Measurements from ENCODE around the gene ANKRD29.

The ANKRD29 gene

GRCh38 chr18:23684515-23685197 is 21.9 kb upstream of the ANKRD29 start:
- peak; percentile 91 for DNase-seq (ENCODE audit: low spot score)

DNA sequence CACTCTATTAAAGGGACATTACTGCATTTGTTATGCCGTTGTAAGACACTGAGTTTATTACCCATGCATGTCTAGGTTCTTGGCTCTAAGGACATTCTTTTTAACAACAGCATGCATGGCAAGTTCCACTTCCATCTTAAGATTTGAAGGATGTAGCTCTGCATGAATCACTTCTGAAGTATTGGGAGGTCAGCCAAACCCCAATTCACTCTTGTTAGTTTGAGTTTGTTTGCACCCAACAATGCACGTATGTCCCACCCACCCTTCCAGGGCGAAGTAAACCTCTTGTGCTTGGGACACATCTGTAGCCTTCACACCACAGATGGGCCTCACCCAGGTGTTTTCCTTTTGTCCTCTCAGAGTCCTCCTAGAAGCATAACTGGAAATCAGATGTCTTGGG is 21.0 kb upstream of the ANKRD29 start:
- peak; percentile 66 for DNase-seq (ENCODE audit: low spot score)

DNA sequence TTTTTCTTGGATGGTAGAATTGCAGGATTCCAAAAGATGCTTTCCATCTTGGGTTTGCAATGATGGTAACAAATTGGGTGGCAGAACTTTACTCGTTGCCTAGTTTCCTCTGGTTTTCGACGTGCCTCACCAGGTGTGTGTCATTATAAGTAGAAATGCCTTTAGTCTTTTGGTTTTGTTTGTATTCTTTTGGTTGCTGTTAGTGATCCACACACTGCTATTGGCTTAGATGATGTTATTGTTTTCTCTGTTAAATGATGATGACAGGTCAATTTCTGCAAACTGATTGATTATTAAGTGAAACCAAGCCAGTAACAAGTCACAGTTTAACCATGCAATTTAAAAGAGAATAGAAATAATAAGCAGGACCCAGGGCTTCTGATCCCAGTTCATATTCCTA is 20.4 kb upstream of the ANKRD29 start:
- DNase-seq (ENCODE audit: low spot score) = peak; percentile 59

- no peak for DNase-seq (ENCODE audit: low spot score)
Observed at GRCh38 chr18:23682472-23682871, 19.8 kb upstream of the ANKRD29 start.

DNA sequence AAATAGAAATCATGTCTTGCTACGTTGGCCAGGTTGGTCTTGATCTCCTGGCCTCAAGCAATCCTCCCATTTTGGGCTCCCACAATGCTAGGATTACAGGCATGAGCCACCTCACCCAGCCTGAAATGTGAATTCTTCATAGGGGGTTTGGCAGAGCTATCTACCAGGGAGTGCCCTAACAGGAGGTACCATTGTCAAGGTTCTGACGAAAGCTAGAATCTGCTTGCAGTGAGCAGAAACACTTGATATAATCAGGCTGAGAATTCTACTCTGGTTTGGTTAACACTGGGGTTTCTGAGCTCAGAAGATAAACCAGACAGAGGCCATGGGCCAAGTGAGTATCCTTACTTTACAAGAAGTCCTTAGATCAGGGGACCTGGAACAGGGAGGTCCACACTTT is 19.3 kb upstream of the ANKRD29 start:
- no peak for DNase-seq (ENCODE audit: low spot score)

GRCh38 chr18:23675896-23676295 is 13.2 kb upstream of the ANKRD29 start:
- no peak for DNase-seq (ENCODE audit: low spot score)

- no peak for DNase-seq (ENCODE audit: low spot score)
Observed at GRCh38 chr18:23675236-23675635, 12.5 kb upstream of the ANKRD29 start.

- DNase-seq (ENCODE audit: low spot score) = no peak
Observed at GRCh38 chr18:23673725-23674124, 11.0 kb upstream of the ANKRD29 start.

DNA sequence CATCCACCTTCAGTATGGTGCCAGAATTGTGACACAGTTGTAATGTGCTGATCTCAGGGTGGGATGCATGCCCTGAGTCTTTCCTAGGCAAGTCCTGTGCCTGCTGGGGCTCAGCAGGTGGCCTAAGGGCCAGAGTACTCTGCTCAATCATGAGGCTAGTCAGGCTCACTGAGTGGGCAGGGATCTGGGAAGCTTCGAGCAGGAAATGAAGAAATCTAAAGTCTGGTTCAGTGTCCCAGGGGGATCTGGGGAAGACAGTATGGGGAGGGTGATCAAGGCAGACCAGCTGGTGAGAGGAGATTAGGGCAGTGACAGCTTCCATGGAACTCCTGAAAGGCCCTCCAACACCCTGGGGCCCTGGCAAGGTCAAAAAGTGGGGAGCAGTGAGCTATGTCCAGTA is 8.9 kb upstream of the ANKRD29 start:
- no peak for DNase-seq (ENCODE audit: low spot score)

GRCh38 chr18:23669804-23670405 is 7.2 kb upstream of the ANKRD29 start:
- no peak for DNase-seq (ENCODE audit: low spot score)

GRCh38 chr18:23669202-23669766 is 6.6 kb upstream of the ANKRD29 start:
- no peak for DNase-seq (ENCODE audit: low spot score)

DNA sequence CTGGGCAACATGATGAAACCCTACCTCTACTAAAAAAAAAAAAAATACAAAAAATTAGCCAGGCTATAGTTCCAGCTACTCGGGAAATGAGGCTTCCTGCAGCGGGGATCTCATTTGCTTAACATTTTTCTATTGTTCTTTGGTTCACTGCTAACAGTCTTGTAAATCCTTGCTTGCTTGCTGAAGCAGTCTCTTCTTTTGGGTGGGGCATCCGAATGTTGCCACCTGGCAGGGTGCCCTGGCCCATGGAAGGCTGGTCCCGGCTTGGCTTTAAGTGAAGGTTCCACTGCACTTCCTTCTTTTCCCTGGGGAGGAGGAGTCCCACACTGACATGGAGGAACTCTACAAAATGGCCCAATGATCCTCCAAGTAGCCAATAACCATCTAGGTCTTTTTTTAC is 6.0 kb upstream of the ANKRD29 start:
- DNase-seq (ENCODE audit: low spot score) = no peak

DNA sequence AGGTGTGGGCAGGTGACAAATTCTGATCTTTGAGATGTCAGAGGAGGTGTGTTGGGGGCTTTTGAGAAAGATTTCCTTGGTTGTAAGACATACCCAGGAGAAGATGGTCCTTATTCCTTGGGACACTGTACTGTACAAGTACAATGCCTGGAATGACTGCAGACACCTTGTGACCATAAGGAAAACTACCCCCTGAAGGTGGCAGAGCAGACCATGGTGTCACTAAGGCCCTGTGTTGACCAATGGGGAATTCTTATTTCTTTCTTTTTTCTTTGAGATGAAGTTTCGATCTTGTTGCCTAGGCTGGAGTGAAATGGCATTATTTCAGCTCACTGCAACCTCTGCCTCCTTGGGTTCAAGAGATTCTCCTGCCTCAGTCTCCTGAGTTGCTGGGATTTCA is 4.4 kb upstream of the ANKRD29 start:
- DNase-seq (ENCODE audit: low spot score) = no peak

DNA sequence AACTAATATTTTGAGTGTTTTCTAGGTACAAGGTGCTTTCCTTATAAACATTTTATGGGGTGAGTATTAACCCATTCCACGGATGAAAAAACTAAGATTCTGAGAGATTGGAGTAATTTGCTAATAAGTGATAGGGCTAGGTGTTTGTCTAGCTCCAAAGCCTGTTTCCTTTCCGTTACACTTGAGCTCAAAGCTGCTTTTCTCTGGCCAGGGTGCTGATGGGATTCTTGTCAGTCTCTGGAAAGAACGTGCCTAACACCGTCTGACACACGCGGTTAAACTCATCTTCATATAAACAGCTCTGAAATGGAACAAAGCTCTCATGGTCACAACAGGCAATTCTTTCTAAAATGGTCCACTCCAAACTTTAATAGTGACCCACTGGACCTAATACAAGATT is 2.0 kb upstream of the ANKRD29 start:
- peak; percentile 9 for DNase-seq (ENCODE audit: low spot score)

GRCh38 chr18:23661735-23662308 is 889 bp downstream of the ANKRD29 start:
- DNase-seq (ENCODE audit: low spot score) = no peak

DNA sequence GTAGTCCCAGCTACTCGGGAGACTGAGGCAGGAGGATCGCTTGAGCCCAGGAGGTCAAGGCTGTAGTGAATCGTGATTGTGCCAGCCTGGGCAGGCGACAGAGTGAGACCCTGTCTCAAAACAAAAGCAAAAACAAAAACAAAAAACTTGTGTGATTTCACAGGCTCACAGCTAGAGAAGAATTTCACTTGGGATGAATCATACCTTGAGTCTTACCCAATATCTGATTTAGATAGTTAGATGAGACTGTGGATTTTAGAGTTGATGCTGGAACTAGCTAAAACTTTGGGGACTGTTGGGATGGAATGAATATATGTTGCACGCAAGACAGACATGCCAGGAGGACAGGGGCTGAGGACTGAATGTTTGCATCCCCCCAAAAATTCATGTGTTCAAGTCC is 4.4 kb downstream of the ANKRD29 start:
- DNase-seq (ENCODE audit: low spot score) = no peak

- DNase-seq (ENCODE audit: low spot score) = no peak
Observed at GRCh38 chr18:23652232-23652631, 10.5 kb downstream of the ANKRD29 start.

DNA sequence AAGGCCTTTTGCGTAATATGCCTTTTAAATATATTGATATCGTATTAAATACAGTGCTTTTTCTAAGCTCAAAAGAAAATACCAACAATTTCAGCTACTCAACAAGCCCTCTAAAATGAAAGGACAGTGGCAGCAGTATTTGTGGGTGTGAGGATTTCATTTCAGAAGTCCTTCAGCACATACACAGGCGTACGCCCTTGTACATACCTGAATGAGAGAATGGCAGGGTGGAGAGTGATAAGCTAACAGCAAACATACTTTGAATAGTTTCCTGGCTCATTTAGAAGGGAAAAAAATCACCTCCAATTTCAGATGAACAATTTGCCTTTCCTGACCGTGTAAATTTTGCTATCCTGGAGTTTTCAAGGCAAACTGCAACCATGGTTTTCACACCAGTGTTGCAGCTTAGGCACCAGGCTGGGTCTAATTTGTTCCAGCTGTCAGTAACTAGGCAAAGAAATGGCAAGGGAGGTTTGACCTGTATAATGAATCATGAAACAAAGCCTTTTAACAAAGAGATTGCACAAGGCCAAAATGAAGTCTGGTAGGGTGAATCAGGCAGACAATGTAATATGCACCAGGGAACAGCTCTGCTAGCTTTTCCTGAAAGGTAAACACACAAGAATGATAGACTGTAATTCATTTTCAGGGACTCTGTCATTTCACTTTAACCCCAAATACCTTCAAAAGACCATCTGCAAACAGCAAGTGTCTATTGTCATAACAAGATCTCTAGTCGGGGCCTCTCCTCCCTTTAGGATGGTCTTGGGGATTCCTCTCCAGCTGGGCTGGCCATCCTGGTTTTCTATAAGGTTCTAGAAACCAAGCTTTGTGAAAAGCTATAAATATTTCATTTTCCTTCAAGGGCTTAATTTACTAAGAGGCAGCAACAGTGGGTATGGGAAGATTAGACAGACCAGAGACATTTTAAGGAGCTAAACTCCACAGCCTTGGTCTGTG is 11.5 kb downstream of the ANKRD29 start:
- peak; percentile 74 for DNase-seq (ENCODE audit: low spot score)

DNA sequence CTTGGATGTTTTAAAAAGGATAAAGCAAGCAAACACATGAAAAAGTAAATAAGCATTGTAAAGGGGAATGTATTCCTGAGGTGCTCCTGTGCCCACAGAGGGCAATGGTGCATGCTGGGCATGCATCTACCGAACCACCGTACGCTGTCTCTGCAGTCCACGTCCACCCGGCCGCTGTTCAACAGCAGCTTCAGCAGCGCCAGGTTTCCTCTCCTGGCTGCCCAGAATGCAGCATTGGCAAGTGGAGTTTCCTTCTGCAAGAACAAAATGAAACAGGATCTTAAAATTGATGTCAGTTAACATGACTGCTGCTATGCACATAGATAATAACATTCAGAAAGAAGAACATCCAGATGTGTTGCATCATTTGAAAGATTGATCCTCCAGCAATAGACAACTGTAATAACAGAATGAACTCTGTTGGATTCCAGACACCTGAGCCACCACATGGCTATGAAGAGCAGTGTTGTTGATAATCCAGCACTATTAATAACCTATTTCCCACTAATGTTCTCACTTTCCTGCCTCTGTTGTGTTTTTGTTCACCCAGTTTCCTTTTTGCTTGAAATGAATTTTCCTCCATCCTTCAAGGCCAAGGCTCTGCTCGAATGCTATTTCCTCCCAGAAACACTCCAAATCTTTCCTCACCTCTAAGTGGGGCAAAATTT is 13.6 kb downstream of the ANKRD29 start:
- no peak for DNase-seq (ENCODE audit: low spot score)

DNA sequence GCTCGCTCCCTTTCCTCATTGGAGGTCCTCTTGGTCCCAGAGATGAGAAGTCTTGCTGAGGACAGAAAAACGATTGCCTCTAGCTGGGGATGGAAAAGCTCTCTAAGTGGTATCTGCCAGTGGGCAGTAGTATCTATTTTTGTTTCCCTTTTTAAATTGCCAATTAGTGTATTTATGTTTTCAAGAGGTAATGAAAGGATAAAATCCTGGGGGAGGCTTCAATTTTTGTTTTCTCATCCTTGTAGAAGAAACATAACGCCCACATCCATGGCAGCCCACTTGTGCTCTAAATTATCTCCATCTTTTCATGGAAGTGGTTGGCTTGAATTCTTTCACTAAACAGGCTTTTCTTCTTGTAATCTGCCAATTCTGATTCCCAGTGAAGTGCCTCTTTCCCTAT is 14.3 kb downstream of the ANKRD29 start:
- DNase-seq (ENCODE audit: low spot score) = no peak

DNA sequence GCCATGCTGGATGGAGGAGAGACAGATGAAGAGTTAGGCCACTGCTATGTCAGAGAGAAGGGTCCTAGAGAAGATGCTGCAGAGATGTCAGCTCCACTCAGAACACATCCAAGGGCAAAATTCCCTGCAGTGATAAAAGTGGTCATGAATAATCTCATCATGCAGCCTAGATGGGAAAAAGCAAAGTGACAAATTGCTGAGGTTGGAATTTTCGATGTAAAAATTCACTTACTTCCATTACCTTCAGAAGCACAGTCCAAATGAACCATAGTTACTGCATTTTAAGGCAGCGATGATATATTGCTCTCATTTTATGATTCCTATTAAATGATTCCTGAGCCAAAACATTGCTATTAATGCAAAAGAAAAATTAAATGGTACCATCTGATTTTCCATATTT is 16.4 kb downstream of the ANKRD29 start:
- DNase-seq (ENCODE audit: low spot score) = no peak
